ENCODE results near the gene MYO1A. TPM values are rescaled to one million over a fixed set of nuclear protein-coding genes. Genes with fewer than 3 reads are reported as not detected.
"Not testable (repeated sequence)": the region's sequence is repeated elsewhere in the genome, so short reads cannot be mapped to it uniquely, and the experiment has no call there.

Gene MYO1A
- total RNA-seq, 1 experiment from 2014 or later = 9.3 TPM

DNA sequence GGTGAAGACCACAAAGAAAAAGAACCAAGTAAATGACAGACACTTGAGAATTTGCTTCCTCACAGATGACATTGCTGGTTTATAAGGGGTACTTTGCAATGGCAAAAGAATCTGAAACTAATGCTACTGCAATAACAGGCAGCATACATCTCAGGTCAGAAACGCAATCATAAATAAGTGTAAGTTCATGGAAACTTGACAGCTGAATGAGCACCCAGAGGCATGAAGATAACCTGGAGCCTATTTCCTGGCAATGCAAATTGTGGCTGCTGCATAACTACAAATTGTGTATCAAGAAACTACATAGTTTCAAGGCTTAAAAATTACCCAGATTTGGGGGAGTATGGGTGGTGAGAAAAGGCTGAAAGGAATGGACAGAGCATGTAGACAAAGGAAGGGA lies 8.5 kb upstream of the MYO1A start:
- no peaks in the 10 kb centered on the region for H3K4me1 Mint-ChIP-seq (ENCODE audit: low read depth, unreplicated experiment)
- DNase-seq = no peak
- intact Hi-C loops (cut with micrococcal nuclease; ENCODE audit: unreplicated experiment) = no loop called here
- no peaks in the 10 kb centered on the region for H3K27me3 ChIP-seq (replicated peaks; ENCODE audit: control insufficient read depth, insufficient read depth, low read length)
- TF ChIP-seq, protein P1, sequence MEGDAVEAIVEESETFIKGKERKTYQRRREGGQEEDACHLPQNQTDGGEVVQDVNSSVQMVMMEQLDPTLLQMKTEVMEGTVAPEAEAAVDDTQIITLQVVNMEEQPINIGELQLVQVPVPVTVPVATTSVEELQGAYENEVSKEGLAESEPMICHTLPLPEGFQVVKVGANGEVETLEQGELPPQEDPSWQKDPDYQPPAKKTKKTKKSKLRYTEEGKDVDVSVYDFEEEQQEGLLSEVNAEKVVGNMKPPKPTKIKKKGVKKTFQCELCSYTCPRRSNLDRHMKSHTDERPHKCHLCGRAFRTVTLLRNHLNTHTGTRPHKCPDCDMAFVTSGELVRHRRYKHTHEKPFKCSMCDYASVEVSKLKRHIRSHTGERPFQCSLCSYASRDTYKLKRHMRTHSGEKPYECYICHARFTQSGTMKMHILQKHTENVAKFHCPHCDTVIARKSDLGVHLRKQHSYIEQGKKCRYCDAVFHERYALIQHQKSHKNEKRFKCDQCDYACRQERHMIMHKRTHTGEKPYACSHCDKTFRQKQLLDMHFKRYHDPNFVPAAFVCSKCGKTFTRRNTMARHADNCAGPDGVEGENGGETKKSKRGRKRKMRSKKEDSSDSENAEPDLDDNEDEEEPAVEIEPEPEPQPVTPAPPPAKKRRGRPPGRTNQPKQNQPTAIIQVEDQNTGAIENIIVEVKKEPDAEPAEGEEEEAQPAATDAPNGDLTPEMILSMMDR (IDR thresholded peaks at IDR 0.05; ENCODE audit: insufficient read depth in 1 of 2, low read depth in 1 of 2, low read length in 1 of 2, severe bottlenecking in 1 of 2, unreplicated experiment in 1 of 2) = no peak
- H3K9me3 Mint-ChIP-seq (ENCODE audit: unreplicated experiment) = no peaks in the 10 kb centered on the region
- H3K4me3 Mint-ChIP-seq (ENCODE audit: unreplicated experiment) = no peak overlapping the region
- no peaks in the 10 kb centered on the region for H3K9me3 ChIP-seq
- H3K4me1 ChIP-seq = no peaks in the 10 kb centered on the region
- no peaks in the 10 kb centered on the region for H3K27me3 Mint-ChIP-seq (ENCODE audit: insufficient read depth, unreplicated experiment)
- ChIA-PET POLR2A (no interaction called here), CTCF (no interaction called here)
- H3K4me3 ChIP-seq (ENCODE audit: low read depth, low read length) = no peak overlapping the region
- no peaks in the 10 kb centered on the region for H3K36me3 ChIP-seq (ENCODE audit: control insufficient read depth, insufficient read depth, low read length)
- BruUV-seq (replicated peaks) = no TSS peak
- no peak overlapping the region for H3K27ac Mint-ChIP-seq (ENCODE audit: unreplicated experiment)
- H3K36me3 Mint-ChIP-seq (ENCODE audit: insufficient read depth, unreplicated experiment) = peaks cover 46% of the 10 kb centered on the region

DNA sequence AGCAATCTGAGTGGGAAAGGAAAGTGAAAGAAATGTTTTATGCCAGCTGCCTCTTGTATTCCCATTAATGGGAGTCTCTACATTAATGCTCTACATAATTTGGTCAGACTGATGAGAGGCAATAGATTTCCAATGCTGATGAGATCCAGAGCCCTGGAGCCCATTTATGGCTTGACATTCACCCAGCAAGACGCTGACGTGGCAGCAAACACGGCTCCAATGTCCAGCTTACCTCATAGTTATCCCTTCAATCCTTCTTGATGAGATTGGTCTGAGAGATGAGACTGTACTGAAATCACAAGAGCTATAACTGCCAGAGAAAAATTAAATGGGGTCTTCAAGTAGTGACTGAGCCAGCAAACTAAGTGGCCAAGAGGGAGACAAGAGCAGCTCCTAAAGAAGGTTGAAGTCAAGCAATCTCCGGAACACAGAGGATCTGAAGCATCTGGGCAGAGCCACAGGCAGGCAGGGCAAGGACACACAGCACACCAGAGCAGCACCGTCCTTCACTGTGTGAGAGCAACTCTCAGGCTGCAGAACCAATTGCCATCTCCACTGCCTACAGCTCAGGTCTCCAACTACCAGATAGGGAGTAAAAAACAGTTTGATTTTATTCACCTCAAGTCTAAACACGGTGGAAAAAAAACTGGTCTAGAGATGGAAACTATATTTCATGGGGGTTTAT lies 7.3 kb upstream of the MYO1A start:
- DNase-seq = no peak
- H3K4me1 Mint-ChIP-seq (ENCODE audit: low read depth, unreplicated experiment) = no peaks in the 10 kb centered on the region
- H3K27me3 Mint-ChIP-seq (ENCODE audit: insufficient read depth, unreplicated experiment) = no peaks in the 10 kb centered on the region
- H3K27me3 ChIP-seq (replicated peaks; ENCODE audit: control insufficient read depth, insufficient read depth, low read length) = no peaks in the 10 kb centered on the region
- no peaks in the 10 kb centered on the region for H3K36me3 ChIP-seq (ENCODE audit: control insufficient read depth, insufficient read depth, low read length)
- no peak overlapping the region for H3K4me3 Mint-ChIP-seq (ENCODE audit: unreplicated experiment)
- no peak overlapping the region for H3K4me3 ChIP-seq (ENCODE audit: low read depth, low read length)
- H3K9me3 Mint-ChIP-seq (ENCODE audit: unreplicated experiment) = no peaks in the 10 kb centered on the region
- BruUV-seq (replicated peaks) = no TSS peak
- POLR2A ChIA-PET = no interaction called here
- H3K9me3 ChIP-seq = no peaks in the 10 kb centered on the region
- CTCF ChIA-PET = interaction anchor here (1.1 kb wide), 1 partner anchor 12 kb away, joined by 3 read pairs; no protein-coding TSS in a partner anchor
- TF ChIP-seq, protein P1 (IDR thresholded peaks at IDR 0.05; ENCODE audit: insufficient read depth in 1 of 2, low read depth in 1 of 2, low read length in 1 of 2, severe bottlenecking in 1 of 2, unreplicated experiment in 1 of 2) = no peak
- peaks cover 36% of the 10 kb centered on the region for H3K36me3 Mint-ChIP-seq (ENCODE audit: insufficient read depth, unreplicated experiment)
- H3K27ac Mint-ChIP-seq (ENCODE audit: unreplicated experiment) = no peak overlapping the region
- H3K4me1 ChIP-seq = no peaks in the 10 kb centered on the region
- intact Hi-C loops (cut with micrococcal nuclease; ENCODE audit: unreplicated experiment) = no loop called here

DNA sequence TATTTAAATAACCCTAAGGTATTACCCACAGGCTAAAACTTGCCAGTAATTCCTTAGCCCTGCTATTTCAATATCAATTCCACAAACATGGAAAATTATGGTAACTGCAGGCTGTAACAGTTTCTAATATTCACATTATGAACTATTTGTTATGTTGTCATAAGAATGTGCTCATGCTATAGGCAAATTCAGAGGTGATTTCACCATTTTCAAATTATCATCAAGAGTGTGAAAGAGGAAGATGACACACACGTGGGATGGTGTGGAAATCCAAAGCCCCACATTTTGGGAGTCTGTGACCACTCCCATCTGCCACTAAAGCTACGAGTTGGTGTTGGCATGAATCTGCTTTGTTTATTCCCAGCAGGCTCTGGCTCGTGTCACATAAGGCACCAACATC lies 5.9 kb upstream of the MYO1A start:
- DNase-seq = no peak
- H3K36me3 Mint-ChIP-seq (ENCODE audit: insufficient read depth, unreplicated experiment) = peaks cover 30% of the 10 kb centered on the region
- no peaks in the 10 kb centered on the region for H3K27me3 Mint-ChIP-seq (ENCODE audit: insufficient read depth, unreplicated experiment)
- no peaks in the 10 kb centered on the region for H3K27me3 ChIP-seq (replicated peaks; ENCODE audit: control insufficient read depth, insufficient read depth, low read length)
- H3K4me1 ChIP-seq = no peaks in the 10 kb centered on the region
- H3K36me3 ChIP-seq (ENCODE audit: control insufficient read depth, insufficient read depth, low read length) = no peaks in the 10 kb centered on the region
- intact Hi-C loops (cut with micrococcal nuclease; ENCODE audit: unreplicated experiment) = no loop called here
- no peaks in the 10 kb centered on the region for H3K9me3 ChIP-seq
- ChIA-PET CTCF (no interaction called here), POLR2A (no interaction called here)
- H3K9me3 Mint-ChIP-seq (ENCODE audit: unreplicated experiment) = no peaks in the 10 kb centered on the region
- no peak overlapping the region for H3K4me3 Mint-ChIP-seq (ENCODE audit: unreplicated experiment)
- peaks cover 3% of the 10 kb centered on the region for H3K4me1 Mint-ChIP-seq (ENCODE audit: low read depth, unreplicated experiment)
- TF ChIP-seq, protein P1 (IDR thresholded peaks at IDR 0.05; ENCODE audit: insufficient read depth in 1 of 2, low read depth in 1 of 2, low read length in 1 of 2, severe bottlenecking in 1 of 2, unreplicated experiment in 1 of 2) = no peak
- BruUV-seq (replicated peaks) = no TSS peak
- no peak overlapping the region for H3K4me3 ChIP-seq (ENCODE audit: low read depth, low read length)
- H3K27ac Mint-ChIP-seq (ENCODE audit: unreplicated experiment) = no peak overlapping the region

DNA sequence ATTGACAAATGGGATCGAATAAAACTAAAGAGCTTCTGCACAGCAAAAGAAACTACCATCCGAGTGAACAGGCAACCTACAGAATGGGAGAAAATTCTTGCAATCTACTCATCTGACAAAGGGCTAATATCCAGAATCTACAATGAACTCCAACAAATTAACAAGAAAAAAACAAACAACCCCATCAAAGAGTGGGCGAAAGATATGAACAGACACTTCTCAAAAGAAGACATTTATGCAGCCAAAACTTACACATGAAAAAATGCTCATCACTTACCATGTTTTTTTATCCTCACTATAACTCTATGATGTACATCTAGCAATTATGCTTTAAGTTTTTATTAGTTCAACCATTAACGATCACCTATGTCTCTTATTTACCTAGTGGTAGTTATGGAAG lies 4.0 kb upstream of the MYO1A start:
- CTCF ChIA-PET; intact Hi-C loops (cut with micrococcal nuclease; ENCODE audit: unreplicated experiment); H3K27me3 Mint-ChIP-seq (ENCODE audit: insufficient read depth, unreplicated experiment); H3K36me3 ChIP-seq (ENCODE audit: control insufficient read depth, insufficient read depth, low read length); H3K27ac Mint-ChIP-seq (ENCODE audit: unreplicated experiment); POLR2A ChIA-PET; H3K9me3 Mint-ChIP-seq (ENCODE audit: unreplicated experiment); H3K27me3 ChIP-seq (replicated peaks; ENCODE audit: control insufficient read depth, insufficient read depth, low read length); H3K4me3 ChIP-seq (ENCODE audit: low read depth, low read length); DNase-seq; BruUV-seq (replicated peaks); H3K9me3 ChIP-seq; H3K4me3 Mint-ChIP-seq (ENCODE audit: unreplicated experiment): not testable (repeated sequence)
- H3K4me1 Mint-ChIP-seq (ENCODE audit: low read depth, unreplicated experiment) = peaks cover 22% of the 10 kb centered on the region
- H3K4me1 ChIP-seq = peaks cover 18% of the 10 kb centered on the region
- H3K36me3 Mint-ChIP-seq (ENCODE audit: insufficient read depth, unreplicated experiment) = peaks cover 19% of the 10 kb centered on the region

DNA sequence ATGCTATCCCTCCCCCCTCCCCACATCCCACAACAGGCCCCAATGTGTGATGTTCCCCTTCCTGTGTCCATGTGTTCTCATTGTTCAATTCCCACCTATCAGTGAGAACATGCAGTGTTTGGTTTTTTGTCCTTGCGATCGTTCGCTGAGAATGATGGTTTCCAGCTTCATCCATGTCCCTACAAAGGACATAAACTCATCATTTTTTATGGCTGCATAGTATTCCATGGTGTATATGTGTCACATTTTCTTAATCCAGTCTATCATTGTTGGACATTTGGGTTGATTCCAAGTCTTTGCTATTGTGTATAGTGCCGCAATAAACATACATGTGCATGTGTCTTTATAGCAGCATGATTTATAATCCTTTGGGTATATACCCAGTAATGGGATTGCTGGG lies 3.2 kb upstream of the MYO1A start:
- H3K27me3 ChIP-seq (replicated peaks; ENCODE audit: control insufficient read depth, insufficient read depth, low read length); CTCF ChIA-PET; H3K36me3 ChIP-seq (ENCODE audit: control insufficient read depth, insufficient read depth, low read length); BruUV-seq (replicated peaks); intact Hi-C loops (cut with micrococcal nuclease; ENCODE audit: unreplicated experiment); H3K9me3 ChIP-seq; H3K4me3 ChIP-seq (ENCODE audit: low read depth, low read length); DNase-seq; H3K4me3 Mint-ChIP-seq (ENCODE audit: unreplicated experiment); POLR2A ChIA-PET; H3K27me3 Mint-ChIP-seq (ENCODE audit: insufficient read depth, unreplicated experiment); H3K9me3 Mint-ChIP-seq (ENCODE audit: unreplicated experiment); H3K27ac Mint-ChIP-seq (ENCODE audit: unreplicated experiment): not testable (repeated sequence)
- peaks cover 28% of the 10 kb centered on the region for H3K4me1 Mint-ChIP-seq (ENCODE audit: low read depth, unreplicated experiment)
- H3K4me1 ChIP-seq = peaks cover 22% of the 10 kb centered on the region
- H3K36me3 Mint-ChIP-seq (ENCODE audit: insufficient read depth, unreplicated experiment) = peaks cover 11% of the 10 kb centered on the region

Data from Caco-2 (cell line).